Sigmoid colon (tissue), 4 donors: ENCODE measurements around the gene SCAMP3.
A peak's percentile ranks its signal among the peaks of the same experiment; 100 is the strongest.

ENCODE experiments used
- POLR2AphosphoS5 ChIP-seq, 4 donors: sonication (generic); formaldehyde crosslinking; IDR thresholded peaks; one replicate each; pipeline ENCODE4 v1.6.1; 2017; ENCODE audit warnings: antibody characterized with exemption in 4 of 4
- TF ChIP-seq, protein P1 (sequence below), 4 experiments: fragments of 450-650 bp in 3 of 4; fragments of 200-600 bp in 1 of 4; IDR thresholded peaks; one replicate each; pipeline ENCODE4 v1.5.1; 2016 to 2019; ENCODE audit warnings: antibody characterized with exemption in 4 of 4, mild to moderate bottlenecking in 3 of 4, moderate library complexity in 2 of 4

DNA sequence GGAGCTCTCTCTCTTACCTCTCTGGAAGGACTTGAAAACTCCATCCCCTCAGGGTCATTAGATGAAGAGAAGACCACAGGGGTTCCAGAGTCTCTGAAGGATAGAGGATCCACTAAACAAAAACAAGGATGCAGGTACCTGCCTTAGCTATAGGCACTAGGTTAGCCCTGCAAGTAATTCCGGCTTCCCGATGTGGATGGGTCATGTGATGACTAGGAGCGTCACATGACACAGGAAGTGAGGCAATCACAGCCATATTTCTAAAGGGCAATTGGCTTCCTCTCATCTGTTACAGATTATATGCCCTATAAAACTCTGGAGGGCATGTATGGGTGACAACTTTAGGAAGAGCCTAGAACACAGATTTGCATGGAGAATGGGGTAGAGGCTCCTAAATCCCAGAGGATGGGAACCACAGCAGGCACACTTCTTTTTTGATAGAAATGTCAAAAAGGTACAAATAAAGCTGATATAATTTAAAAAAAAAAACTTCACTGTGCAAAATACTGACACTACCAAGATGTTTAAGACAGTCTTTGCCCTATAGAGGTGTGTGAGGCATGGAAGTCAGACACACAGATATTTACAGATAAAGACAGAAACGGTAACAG is 21.0 kb downstream of the SCAMP3 start:
- TF ChIP-seq, protein P1, sequence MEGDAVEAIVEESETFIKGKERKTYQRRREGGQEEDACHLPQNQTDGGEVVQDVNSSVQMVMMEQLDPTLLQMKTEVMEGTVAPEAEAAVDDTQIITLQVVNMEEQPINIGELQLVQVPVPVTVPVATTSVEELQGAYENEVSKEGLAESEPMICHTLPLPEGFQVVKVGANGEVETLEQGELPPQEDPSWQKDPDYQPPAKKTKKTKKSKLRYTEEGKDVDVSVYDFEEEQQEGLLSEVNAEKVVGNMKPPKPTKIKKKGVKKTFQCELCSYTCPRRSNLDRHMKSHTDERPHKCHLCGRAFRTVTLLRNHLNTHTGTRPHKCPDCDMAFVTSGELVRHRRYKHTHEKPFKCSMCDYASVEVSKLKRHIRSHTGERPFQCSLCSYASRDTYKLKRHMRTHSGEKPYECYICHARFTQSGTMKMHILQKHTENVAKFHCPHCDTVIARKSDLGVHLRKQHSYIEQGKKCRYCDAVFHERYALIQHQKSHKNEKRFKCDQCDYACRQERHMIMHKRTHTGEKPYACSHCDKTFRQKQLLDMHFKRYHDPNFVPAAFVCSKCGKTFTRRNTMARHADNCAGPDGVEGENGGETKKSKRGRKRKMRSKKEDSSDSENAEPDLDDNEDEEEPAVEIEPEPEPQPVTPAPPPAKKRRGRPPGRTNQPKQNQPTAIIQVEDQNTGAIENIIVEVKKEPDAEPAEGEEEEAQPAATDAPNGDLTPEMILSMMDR (IDR thresholded peaks at IDR 0.05) = no peak
- TF ChIP-seq POLR2AphosphoS5 (IDR thresholded peaks at IDR 0.05) = peak in 2 of 4 donors; percentile 44 to 65
